ENCODE measurements around the gene GOLGA8T. TPM values are rescaled to one million over a fixed set of nuclear protein-coding genes. Genes with fewer than 3 reads are reported as not detected.
"Not testable (repeated sequence)": the region's sequence is repeated elsewhere in the genome, so short reads cannot be mapped to it uniquely, and the experiment has no call there.

The GOLGA8T gene
- polyA plus RNA-seq (ENCODE audit: insufficient read length in 4 of 4), result under 1 TPM in 1 of 4 donors, not detected in 3; 0.45 TPM

- not testable (repeated sequence) for DNase-seq (ENCODE audit: low read depth in 4 of 4, low spot score in 3 of 4)
Observed at GRCh38 chr15:30134751-30135150, at the start of gene GOLGA8T. TSS of gene GOLGA8T (plus strand) at chr15:30135051. CDS start at chr15:30135149, 98 bp downstream.

DNA sequence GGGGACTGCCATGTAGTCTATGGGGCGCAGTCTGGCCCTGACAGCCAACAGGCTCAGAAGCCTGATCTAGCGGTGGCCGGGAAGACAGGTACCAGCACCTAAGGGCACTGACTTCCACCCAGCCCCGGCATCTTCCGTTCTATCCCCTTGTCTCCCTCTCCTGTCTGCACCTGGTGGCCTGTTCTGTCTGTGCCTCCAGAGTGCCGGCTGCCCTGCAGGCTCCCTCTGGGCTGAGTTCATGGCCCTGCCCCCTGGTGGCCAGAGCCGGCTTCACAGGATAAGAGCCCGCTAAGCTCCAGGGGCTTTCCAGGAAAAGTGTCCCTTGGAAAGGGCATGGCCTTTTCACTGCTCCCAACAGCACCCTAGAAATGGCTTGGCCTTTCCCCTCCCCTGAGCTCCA, 37.0 kb upstream of the GOLGA8T start:
- DNase-seq (ENCODE audit: low read depth in 4 of 4, low spot score in 3 of 4), result not testable (repeated sequence)

- DNase-seq (ENCODE audit: low read depth in 4 of 4, low spot score in 3 of 4), result not testable (repeated sequence)
Observed at GRCh38 chr15:30102890-30103289, 32.0 kb upstream of the GOLGA8T start.

DNA sequence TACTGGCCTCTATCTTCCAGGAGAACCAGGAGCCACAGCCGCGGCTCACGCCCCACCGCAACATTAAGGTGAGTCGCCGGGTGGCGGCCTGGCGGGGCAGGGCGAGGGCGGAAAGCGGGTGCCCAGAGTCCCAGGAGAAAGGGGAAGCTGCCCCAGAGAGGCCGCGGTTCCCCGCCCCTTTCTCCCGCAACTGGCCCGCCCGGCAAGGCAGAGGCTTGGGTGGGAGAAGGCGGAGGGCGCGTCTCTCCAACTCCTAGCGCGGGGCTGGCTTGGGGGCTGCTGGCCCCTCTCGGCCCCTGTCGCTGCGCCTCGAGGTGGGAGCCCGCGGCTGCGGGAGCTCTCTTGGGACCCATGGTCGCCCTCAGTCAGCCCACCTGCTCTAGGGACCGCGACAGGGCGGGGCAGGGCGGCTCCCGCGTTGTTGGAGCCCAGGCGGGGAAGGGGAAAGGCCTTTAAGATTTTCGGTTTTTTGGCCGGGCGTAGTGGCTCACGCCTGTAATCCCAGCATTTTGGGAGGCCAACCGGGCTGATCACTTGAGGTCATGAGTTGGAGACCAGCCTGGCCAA, 30.8 kb upstream of the GOLGA8T start:
- DNase-seq (ENCODE audit: low read depth in 4 of 4, low spot score in 3 of 4), result not testable (repeated sequence)

DNA sequence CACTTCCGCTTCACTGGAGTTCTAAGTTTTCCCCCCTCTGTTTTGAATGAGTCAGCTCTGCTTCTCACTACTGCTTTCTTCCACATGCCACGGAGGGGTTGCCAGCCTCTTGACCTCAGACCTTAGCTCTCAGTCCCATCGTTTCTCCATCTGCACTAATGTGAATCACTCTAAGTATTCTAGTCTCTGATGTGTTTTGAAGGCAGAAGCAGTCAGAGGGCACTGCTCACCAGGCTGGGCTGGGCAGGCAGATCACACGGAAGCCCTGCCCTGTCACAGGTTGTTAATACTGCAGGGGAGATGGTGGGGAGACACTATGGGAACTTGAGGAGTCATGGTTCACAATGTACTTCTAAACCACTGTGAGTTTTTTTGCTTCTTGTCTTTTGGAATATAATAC, 24.3 kb upstream of the GOLGA8T start:
- not testable (repeated sequence) for DNase-seq (ENCODE audit: low read depth in 4 of 4, low spot score in 3 of 4)

- not testable (repeated sequence) for DNase-seq (ENCODE audit: low read depth in 4 of 4, low spot score in 3 of 4)
Observed at GRCh38 chr15:30130066-30130465, 4.8 kb upstream of the GOLGA8T start.

GRCh38 chr15:30143246-30143645, 8.4 kb downstream of the GOLGA8T start:
- not testable (repeated sequence) for DNase-seq (ENCODE audit: low read depth in 4 of 4, low spot score in 3 of 4)

GRCh38 chr15:30149891-30150290, 15.0 kb downstream of the GOLGA8T start:
- not testable (repeated sequence) for DNase-seq (ENCODE audit: low read depth in 4 of 4, low spot score in 3 of 4)

- not testable (repeated sequence) for DNase-seq (ENCODE audit: low read depth in 4 of 4, low spot score in 3 of 4)
Observed at GRCh38 chr15:30162479-30163357, 27.9 kb downstream of the GOLGA8T start.

DNA sequence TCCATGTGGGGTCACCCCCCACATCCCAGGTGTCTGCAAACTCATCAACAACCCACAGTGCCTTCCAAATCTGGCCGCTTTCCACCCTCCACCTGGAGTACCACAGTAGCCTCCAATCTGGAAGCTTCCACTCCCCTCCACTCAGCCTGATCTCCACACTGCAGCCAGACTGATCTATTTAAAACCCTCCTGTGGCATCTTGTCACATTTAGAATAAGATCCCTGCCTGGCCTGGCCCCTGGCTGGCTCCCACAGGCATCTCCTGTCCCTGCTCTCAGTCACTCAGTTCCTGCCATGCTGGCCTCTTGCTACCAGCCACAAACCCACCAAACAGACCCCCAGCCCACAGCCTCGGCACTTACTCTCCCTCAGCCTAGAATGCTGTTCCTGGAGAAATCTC, 28.9 kb downstream of the GOLGA8T start:
- not testable (repeated sequence) for DNase-seq (ENCODE audit: low read depth in 4 of 4, low spot score in 3 of 4)

DNA sequence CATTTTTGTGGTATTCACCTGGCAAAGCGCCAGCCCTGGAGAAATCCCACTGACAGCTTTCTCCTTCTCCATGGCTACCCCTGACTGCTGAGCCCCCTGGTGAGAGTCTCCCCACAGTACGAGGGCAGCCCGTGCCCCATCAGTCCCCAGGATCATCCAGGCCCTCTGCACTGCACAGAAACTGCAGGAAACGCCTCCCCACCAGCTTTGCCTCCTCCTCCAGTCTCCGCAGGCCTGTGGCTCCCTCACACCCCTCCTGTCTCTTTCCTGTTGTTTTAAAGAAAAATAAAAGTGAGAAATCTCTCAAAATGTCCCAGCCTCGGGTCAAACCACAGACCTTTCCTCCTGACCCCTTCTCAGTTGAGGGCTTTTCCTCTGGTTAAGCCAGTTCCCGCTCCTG, 29.4 kb downstream of the GOLGA8T start:
- DNase-seq (ENCODE audit: low read depth in 4 of 4, low spot score in 3 of 4), result not testable (repeated sequence)

- DNase-seq (ENCODE audit: low read depth in 4 of 4, low spot score in 3 of 4), result not testable (repeated sequence)
Observed at GRCh38 chr15:30167403-30167802, 32.6 kb downstream of the GOLGA8T start.

GRCh38 chr15:30167886-30168285, 33.0 kb downstream of the GOLGA8T start:
- DNase-seq (ENCODE audit: low read depth in 4 of 4, low spot score in 3 of 4), result not testable (repeated sequence)

DNA sequence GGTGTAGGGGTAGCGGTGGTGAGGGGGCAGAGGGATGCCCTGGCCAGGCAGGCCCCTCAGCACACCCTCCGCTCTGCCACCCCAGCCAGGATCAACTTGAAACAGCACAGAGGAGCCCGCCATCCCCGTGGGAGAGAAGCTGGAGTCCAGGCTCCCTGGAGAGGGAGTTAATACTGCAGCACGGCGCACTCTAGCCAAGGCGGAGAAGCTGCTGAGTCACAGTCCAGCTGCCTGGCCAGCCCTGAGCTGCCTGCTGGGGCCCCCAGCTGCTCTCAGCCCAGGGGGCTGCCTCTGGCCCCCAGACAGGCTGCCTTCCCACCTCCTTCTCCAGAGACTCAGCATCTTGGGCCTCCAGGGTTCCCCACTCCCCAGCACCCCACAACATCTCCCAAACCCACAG, 36.6 kb downstream of the GOLGA8T start:
- DNase-seq (ENCODE audit: low read depth in 4 of 4, low spot score in 3 of 4), result not testable (repeated sequence)

DNA sequence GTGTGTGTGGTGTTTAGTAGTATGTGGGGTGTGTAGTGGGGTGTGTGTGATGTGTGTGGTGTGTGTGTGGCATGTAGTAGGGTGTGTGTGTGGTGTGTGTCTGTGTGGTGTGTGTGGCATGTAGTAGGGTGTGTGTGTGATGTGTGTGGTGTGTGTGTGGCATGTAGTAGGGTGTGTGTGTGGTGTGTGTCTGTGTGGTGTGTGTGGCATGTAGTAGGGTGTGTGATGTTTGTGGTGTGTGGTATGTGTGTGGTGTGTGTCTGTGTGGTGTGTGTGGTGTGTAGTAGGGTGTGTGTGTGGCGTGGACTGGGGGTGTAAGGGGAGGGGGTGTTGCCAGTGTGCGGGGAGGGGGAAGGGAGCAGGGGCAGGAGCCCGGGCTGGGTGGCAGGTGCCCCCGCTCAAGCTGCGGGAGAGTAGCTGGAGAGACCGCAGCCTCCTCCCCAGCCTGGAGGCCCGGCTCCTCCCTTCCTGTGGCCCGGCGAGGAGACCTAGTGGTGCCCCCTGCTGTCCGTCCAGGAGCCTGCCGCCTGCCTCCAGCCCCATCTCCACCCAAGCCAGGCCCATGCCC, 38.3 kb downstream of the GOLGA8T start:
- not testable (repeated sequence) for DNase-seq (ENCODE audit: low read depth in 4 of 4, low spot score in 3 of 4)

DNA sequence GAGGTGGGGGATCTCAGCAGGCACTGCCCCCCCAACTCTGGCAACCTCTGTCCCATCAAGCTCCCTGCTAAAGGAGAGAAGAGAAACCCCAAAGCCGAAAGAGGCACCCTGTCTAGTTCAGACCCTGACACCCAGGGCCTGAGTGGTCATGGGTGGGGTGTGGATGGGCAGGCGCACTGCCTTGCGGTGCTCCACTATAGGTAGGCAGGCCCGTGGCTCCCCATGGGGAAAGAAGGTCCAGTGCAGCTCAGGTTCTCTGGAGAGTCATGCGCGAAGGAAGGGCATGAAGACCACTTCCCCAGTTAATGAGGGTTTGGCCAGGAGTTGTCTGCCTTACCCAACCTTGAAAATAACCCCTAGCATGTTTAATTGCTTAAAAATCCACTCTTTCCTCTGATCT, 40.4 kb downstream of the GOLGA8T start:
- DNase-seq (ENCODE audit: low read depth in 4 of 4, low spot score in 3 of 4), result not testable (repeated sequence)

DNA sequence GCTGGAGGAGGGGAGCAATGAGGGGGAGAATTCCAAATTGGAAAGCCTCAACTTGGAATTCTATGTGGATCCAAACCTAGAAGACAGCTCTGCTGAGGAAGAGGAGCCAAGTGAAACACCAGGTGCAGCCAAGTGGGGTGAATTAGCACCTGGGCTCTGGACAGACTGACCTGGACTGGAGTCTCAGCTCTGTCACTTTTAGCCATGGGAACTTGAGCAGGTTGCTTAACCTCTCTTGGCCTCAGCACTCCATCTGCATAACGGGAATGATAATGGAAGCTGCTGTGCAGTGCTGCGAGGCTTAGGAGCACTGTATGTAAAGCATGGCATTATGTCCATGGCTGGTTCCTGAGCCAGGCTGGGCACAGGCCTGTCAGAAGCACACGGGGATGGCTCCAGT, 41.8 kb downstream of the GOLGA8T start:
- not testable (repeated sequence) for DNase-seq (ENCODE audit: low read depth in 4 of 4, low spot score in 3 of 4)

DNA sequence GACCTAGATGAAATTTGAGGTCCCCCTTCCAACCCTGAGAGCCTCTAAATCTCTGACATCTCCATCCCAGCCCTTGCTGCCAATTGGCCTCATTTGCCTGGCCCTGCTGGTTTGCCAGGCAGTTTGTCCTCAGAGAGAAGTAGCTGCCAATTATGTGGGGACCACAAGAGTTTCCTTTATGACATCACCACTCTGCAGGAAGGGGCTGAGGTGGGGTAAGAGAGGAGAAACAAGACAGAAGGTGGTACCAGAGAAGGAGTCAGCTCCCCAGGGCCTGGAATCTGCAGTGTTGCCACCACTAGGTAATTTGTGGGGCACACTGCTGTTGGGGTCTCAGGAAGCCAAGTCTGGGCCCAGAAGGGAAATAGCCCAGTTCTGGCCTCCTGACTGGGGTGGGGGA, 45.0 kb downstream of the GOLGA8T start:
- DNase-seq (ENCODE audit: low read depth in 4 of 4, low spot score in 3 of 4), result not testable (repeated sequence)

- DNase-seq (ENCODE audit: low read depth in 4 of 4, low spot score in 3 of 4), result not testable (repeated sequence)
Observed at GRCh38 chr15:30185495-30185894, 50.6 kb downstream of the GOLGA8T start.

DNA sequence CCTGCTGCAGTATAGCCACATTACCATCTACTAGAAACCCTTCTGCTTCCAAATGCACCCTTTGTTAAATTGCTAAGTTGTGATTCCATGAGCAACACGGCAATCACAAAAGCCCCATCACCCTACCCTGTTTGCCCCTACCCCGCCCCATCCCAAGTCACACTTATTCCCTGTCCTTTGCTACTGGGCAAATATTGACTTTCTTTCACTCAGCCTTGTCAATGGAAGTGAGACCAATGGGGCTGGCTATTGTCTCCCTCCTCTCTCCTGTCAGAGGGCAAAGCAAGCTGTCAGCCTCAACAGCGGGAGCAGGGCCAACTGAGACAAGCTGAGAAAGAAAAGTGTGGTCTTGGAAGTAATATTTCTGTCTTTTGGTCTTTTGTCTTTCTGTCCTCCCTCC, 52.6 kb downstream of the GOLGA8T start:
- DNase-seq (ENCODE audit: low read depth in 4 of 4, low spot score in 3 of 4), result not testable (repeated sequence)

- DNase-seq (ENCODE audit: low read depth in 4 of 4, low spot score in 3 of 4), result not testable (repeated sequence)
Observed at GRCh38 chr15:30189754-30190153, 54.9 kb downstream of the GOLGA8T start.
